Liver (tissue), 9 donors: ENCODE results near the gene ZNF33B. TPM values are rescaled to one million over a fixed set of nuclear protein-coding genes. Genes with fewer than 3 reads are reported as not detected.

Source experiments
- DNase-seq: peaks from one replicate; pipeline ENCODE4 v3.0.0-alpha.2; 2017; ENCODE audit warnings: low spot score
- H3K27ac ChIP-seq, 2 donors: one replicate each; pipeline ENCODE4 v1.7.0; 2013; ENCODE audit warnings: inconsistent platforms in 2 of 2, low read length in 2 of 2, control low read depth in 1 of 2, low read depth in 1 of 2, mild to moderate bottlenecking in 1 of 2
- H3K27me3 ChIP-seq, 4 donors: one replicate each; pipeline versions ENCODE4 v1.6.1 to v1.7.0; 2013; ENCODE audit warnings: low read length in 3 of 4, inconsistent platforms in 1 of 4, mild to moderate bottlenecking in 1 of 4, moderate library complexity in 1 of 4; ENCODE audit not compliant: control insufficient read depth in 4 of 4, insufficient read depth in 4 of 4
- H3K36me3 ChIP-seq, 4 donors: one replicate each; pipeline versions ENCODE4 v1.6.1 to v1.7.0; 2013; ENCODE audit warnings: low read length in 3 of 4, mild to moderate bottlenecking in 3 of 4, low read depth in 1 of 4, moderate library complexity in 1 of 4; ENCODE audit not compliant: control insufficient read depth in 4 of 4, insufficient read depth in 3 of 4
- H3K4me1 ChIP-seq, 4 donors: one replicate each; pipeline versions ENCODE4 v1.6.1 to v1.7.0; 2013; ENCODE audit warnings: low read length in 3 of 4, mild to moderate bottlenecking in 3 of 4, moderate library complexity in 1 of 4; ENCODE audit not compliant: control insufficient read depth in 4 of 4, insufficient read depth in 4 of 4
- H3K4me3 ChIP-seq, 3 donors: one replicate each; pipeline versions ENCODE4 v1.6.1 to v1.7.0; 2013; ENCODE audit warnings: low read length in 3 of 3, control low read depth in 1 of 3, low read depth in 1 of 3, mild to moderate bottlenecking in 1 of 3
- H3K9ac ChIP-seq, 2 donors: one replicate each; pipeline ENCODE4 v1.7.0; 2013; ENCODE audit warnings: low read length in 2 of 2, mild to moderate bottlenecking in 2 of 2, moderate library complexity in 2 of 2, control low read depth in 1 of 2, low read depth in 1 of 2
- H3K9me3 ChIP-seq, 4 donors: one replicate each; pipeline versions ENCODE4 v1.6.1 to v1.7.0; 2013; ENCODE audit warnings: low read length in 3 of 4; ENCODE audit not compliant: control insufficient read depth in 4 of 4
- ATF3 ChIP-seq: IDR thresholded peaks from 2 replicates; pipeline ENCODE4 v1.6.1; 2016; ENCODE audit warnings: antibody characterized with exemption
- CTCF ChIP-seq: fragments of 150-350 bp; IDR thresholded peaks from 2 replicates; pipeline ENCODE4 v1.5.1; 2017; ENCODE audit warnings: improper control_type of control experiment, low read depth, low read length; ENCODE audit not compliant: missing input control
- EGR1 ChIP-seq, 2 donors: IDR thresholded peaks; 2 replicates each; pipeline ENCODE4 v1.6.1; 2016 to 2018; ENCODE audit warnings: antibody characterized with exemption in 2 of 2, low read depth in 2 of 2
- FOXA1 ChIP-seq: IDR thresholded peaks from 2 replicates; pipeline ENCODE4 v1.6.1; 2016; ENCODE audit warnings: antibody characterized with exemption
- FOXA2 ChIP-seq: IDR thresholded peaks from 2 replicates; pipeline ENCODE4 v1.6.1; 2016; ENCODE audit warnings: antibody characterized with exemption
- GABPA ChIP-seq, 2 donors: IDR thresholded peaks in 1 of 2; conservative IDR thresholded peaks in 1 of 2; 2 replicates each; pipeline ENCODE4 v1.6.1; 2016; ENCODE audit warnings: antibody characterized with exemption in 2 of 2, mild to moderate bottlenecking in 1 of 2, moderate library complexity in 1 of 2
- HNF4A ChIP-seq, 2 donors: conservative IDR thresholded peaks; 2 replicates each; pipeline ENCODE4 v1.6.1; 2016; ENCODE audit warnings: antibody characterized with exemption in 2 of 2, mild to moderate bottlenecking in 2 of 2
- HNF4G ChIP-seq: IDR thresholded peaks from 2 replicates; pipeline ENCODE4 v1.6.1; 2016; ENCODE audit warnings: antibody characterized with exemption
- JUND ChIP-seq, 2 donors: IDR thresholded peaks; 2 replicates each; pipeline ENCODE4 v1.6.1; 2016; ENCODE audit warnings: antibody characterized with exemption in 2 of 2
- MAX ChIP-seq: IDR thresholded peaks from 2 replicates; pipeline ENCODE4 v1.6.1; 2016; ENCODE audit warnings: antibody characterized with exemption
- NR2F2 ChIP-seq: IDR thresholded peaks from 2 replicates; pipeline ENCODE4 v1.6.1; 2016; ENCODE audit warnings: antibody characterized with exemption
- RAD21 ChIP-seq, 2 donors: IDR thresholded peaks; 2 replicates each; pipeline ENCODE4 v1.6.1; 2016; ENCODE audit warnings: antibody characterized with exemption in 2 of 2, mild to moderate bottlenecking in 2 of 2
- REST ChIP-seq: IDR thresholded peaks from 2 replicates; pipeline ENCODE4 v1.6.1; 2016; ENCODE audit warnings: antibody characterized with exemption, mild to moderate bottlenecking
- RXRA ChIP-seq, 2 donors: IDR thresholded peaks; 2 replicates each; pipeline ENCODE4 v1.6.1; 2017 to 2018; ENCODE audit warnings: antibody characterized with exemption in 2 of 2, mild to moderate bottlenecking in 1 of 2
- SP1 ChIP-seq: IDR thresholded peaks from 2 replicates; pipeline ENCODE4 v1.6.1; 2018; ENCODE audit warnings: antibody characterized with exemption, mild to moderate bottlenecking
- TAF1 ChIP-seq: conservative IDR thresholded peaks from 2 replicates; pipeline ENCODE4 v1.6.1; 2016; ENCODE audit warnings: antibody characterized with exemption, mild to moderate bottlenecking
- YY1 ChIP-seq: IDR thresholded peaks from 2 replicates; pipeline ENCODE4 v1.6.1; 2016; ENCODE audit warnings: antibody characterized with exemption, mild to moderate bottlenecking
- ZBTB33 ChIP-seq: IDR thresholded peaks from 2 replicates; pipeline ENCODE4 v1.6.1; 2016; ENCODE audit warnings: antibody characterized with exemption
- whole genome bisulfite sequencing: extraction: QIAGEN DNeasy Blood & Tissue Kit; methylation state at CpG from one replicate; pipeline ENCODE4 v1.1.7; 2013; 5-methylcytosine and 5-hydroxymethylcytosine counted together
- polyA plus RNA-seq, 2 donors: library from polyadenylated mRNA; stranded (reverse) in 1 of 2; unstranded in 1 of 2; fragments of 200-250 nt in 1 of 2; fragments of >200 nt in 1 of 2; fragmentation: Nextera tagmentation in 1 of 2; extraction: Ambion mirVana in 1 of 2; gene quantifications; one replicate each; pipeline versions ENCODE4 v1.2.1 to v1.2.3, GENCODE V29; 2013 to 2015
- total RNA-seq, 2 donors: library from RNA; depleted of rRNA; stranded (reverse); fragments of >200 nt; gene quantifications; one replicate each; pipeline ENCODE4 v1.2.3, GENCODE V29; 2014
- donor health status: healthy.
- donor health status: healthy.
- donor health status: healthy.
- donor health status: healthy.
- donor health status: healthy.

ZNF33B gene
- total and polyA plus RNA-seq, 4 donors: 5.6 to 16.0 (median 8.5) TPM

- no peak overlapping the region for H3K27ac ChIP-seq
- WGBS: 96% methylated on average over 1 of the region's 1 CpG
- TF ChIP-seq YY1 (no peak), ATF3 (no peak), CTCF (no peak), RXRA (IDR thresholded peaks at IDR 0.05) (no peak), EGR1 (IDR thresholded peaks at IDR 0.05; ENCODE audit: low read depth in 2 of 2) (no peak), GABPA (IDR thresholded peaks at IDR 0.05 in 1 of 2, conservative IDR thresholded peaks at IDR 0.05 in 1 of 2) (no peak), SP1 (no peak), HNF4G (no peak), TAF1 (no peak)
Observed at GRCh38 chr10:42609872-42610271, 28.5 kb downstream of the ZNF33B start.

GRCh38 chr10:42598249-42598873 lies 40.0 kb downstream of the ZNF33B start:
- no peaks in the 10 kb centered on the region for H3K27me3 ChIP-seq
- no peaks in the 10 kb centered on the region for H3K4me1 ChIP-seq
- DNase-seq: no peak
- H3K36me3 ChIP-seq: peaks cover 6 to 49% (median 46%) of the 10 kb centered on the region in 4 donors
- peak overlapping the region in 1 of 3 donors; percentile 3 for H3K4me3 ChIP-seq
- WGBS: 96% methylated on average over 4 of the region's 4 CpGs
- H3K9me3 ChIP-seq: peaks cover 11 to 35% (median 22%) of the 10 kb centered on the region in 4 donors
- H3K27ac ChIP-seq: no peak overlapping the region
- TF ChIP-seq EGR1 (IDR thresholded peaks at IDR 0.05; ENCODE audit: low read depth in 2 of 2) (no peak), REST (no peak), HNF4G (no peak), YY1 (no peak), MAX (no peak), HNF4A (conservative IDR thresholded peaks at IDR 0.05) (no peak), GABPA (IDR thresholded peaks at IDR 0.05 in 1 of 2, conservative IDR thresholded peaks at IDR 0.05 in 1 of 2) (no peak), TAF1 (no peak), JUND (IDR thresholded peaks at IDR 0.05) (no peak), SP1 (no peak), NR2F2 (no peak), RAD21 (IDR thresholded peaks at IDR 0.05) (no peak), ZBTB33 (no peak), FOXA2 (no peak), RXRA (IDR thresholded peaks at IDR 0.05) (no peak), ATF3 (no peak), CTCF (no peak), FOXA1 (no peak)
- no peak overlapping the region for H3K9ac ChIP-seq

More at GRCh38 chr10:42609872-42610271, 28.5 kb downstream of the ZNF33B start:
- H3K36me3 ChIP-seq: peaks cover 1 to 30% (median 17%) of the 10 kb centered on the region in 4 donors
- no peak overlapping the region for H3K4me3 ChIP-seq
- DNase-seq: no peak
- H3K9me3 ChIP-seq: no peaks in the 10 kb centered on the region
- no peaks in the 10 kb centered on the region for H3K27me3 ChIP-seq
- no peaks in the 10 kb centered on the region for H3K4me1 ChIP-seq
- H3K9ac ChIP-seq: no peak overlapping the region
